NAMALWA (cell line): Measurements from ENCODE around the gene IP6K3.
A peak's percentile ranks its signal among the peaks of the same experiment; 100 is the strongest.

Experiments
- DNase-seq: peaks from one replicate; pipeline ENCODE4 v3.0.0-alpha.2; 2015; ENCODE audit warnings: low spot score

The IP6K3 gene

GRCh38 chr6:33704215-33705066 is 42.3 kb downstream of the IP6K3 start:
- no peak for DNase-seq

DNA sequence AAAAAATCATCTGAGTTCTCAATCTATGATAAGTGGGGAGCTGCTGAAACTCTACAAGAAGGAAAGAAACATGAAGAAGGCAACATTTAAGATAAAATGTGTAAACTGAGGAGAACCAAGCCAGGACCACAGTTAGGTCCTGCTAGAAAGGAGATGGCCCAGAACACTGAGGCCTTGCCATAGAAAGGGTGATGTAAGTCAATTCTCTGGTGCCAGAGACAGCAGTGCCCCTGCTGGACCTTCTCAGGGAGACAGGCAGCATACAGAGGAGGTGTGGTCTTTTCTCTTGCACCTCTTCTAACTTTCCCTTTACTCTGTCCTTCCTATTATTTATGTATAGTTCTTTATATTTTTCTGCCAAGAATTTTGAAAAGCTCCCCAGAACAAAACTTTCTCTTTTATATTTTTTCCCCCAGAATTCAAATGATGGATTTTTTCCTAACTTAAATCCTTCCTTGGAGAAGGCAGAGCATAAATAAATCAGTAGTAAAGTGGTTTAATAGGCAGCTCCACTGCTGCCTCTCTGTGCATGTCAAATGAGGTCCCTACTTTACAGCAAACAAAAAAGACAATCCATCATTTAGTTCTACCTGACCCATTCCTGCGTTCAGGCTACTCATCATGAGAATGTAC is 44.2 kb downstream of the IP6K3 start:
- peak; percentile 70 for DNase-seq

DNA sequence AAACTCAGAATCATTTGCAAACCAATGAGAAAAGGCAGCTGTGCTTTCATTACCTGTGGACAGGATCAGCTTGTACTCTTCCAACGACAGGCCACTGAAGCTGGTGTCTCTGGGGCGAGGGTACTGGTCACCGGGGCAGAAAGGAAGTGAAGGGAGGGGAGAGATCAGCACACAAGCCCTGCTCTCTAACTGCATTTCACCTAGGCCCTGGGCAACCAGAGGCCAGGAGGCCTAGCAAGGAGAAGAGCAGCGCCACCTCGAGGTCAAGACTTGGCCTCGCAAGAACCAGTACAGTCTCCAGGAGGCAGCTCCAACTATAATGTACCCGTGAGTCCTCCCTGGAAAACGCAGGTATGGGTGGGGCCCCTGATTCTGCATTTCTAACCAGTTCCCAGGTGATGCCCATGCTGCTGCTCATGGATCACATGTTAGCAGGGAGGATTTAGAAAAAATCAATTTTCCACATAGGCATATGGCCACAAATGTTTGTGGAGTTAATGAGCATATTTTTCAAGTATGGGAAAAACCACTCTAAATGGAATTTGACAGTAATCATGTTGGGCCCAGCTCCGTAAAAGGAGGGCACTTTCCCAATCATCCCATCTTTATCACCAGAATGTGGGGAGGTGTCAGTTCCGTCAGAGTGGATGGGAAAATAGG is 46.2 kb downstream of the IP6K3 start:
- peak; percentile 89 for DNase-seq

DNA sequence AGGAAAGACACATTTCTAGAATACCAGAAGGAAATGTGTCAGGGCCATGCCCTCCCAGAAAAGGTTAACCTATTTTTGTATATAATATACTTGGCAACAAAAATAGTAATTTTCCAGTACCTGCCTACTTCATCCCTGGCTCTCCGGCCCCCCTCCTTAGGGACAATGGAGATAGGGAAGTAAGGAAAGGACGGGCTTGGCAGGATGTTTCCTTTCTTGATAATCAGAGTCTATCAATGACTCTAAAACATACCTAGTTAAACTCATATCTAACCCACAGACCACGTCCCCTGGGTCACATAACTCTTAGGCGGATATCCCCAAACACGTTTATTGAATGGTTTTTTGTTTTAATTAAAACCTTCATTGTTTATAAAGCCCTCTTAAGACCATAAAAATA is 47.0 kb downstream of the IP6K3 start:
- DNase-seq: no peak

DNA sequence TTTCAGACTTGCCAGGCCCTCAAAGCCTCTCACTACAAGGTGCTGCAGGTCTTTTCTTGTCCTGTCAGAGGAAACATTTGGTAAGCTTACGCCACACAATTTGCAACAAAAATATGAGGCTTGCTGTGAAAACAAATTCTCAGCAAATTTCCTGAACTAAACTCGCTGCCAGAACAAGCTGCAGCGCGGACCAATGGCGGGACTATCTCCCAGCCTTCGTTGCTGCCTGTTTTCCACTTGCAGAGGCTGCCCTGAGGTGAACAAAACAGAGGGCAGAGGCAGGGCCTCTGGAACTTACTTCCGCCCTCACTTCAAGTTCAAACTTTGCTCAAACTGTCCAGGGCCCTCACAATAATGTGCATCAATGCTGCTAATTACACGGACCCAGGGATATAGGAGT is 47.6 kb downstream of the IP6K3 start:
- no peak for DNase-seq

DNA sequence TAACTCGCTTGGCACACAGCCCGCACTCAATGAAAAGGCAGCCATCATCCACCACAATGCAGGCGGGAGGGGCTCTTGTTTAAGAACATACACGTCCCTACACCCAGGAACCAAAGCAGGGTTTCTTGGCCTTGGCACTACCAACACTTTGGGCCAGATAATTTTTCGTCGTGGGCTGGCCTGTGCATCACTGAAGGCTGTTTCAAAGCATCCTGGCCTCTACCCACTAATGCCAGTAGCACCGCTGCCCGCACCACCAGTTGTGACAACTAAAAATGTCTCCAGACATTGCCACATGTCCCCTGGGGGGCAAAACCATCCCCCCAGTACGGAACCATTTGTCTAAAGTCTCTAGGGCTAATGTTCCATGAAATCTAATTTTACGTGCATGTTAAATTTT is 48.2 kb downstream of the IP6K3 start:
- no peak for DNase-seq

DNA sequence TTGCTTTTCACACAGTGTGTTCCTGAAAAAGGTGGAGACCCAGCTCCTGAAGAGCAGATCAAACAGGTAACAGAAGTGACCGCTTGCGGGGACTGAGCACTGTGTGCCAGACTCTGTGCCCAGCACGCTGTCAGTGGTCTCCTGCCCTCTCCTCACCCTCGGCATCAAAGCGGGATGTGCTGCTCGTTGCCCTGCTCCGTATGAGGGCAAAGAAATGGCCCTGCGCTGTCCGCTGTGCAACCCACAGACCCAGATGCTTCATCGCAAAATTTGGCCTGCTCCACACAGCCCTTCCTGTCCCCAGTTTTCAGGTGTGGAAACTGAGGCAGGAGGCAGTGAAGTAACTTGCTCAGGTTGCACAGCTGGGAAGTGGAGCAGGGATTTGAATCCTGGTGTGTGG is 48.9 kb downstream of the IP6K3 start:
- no peak for DNase-seq

GRCh38 chr6:33696548-33697518 is 49.9 kb downstream of the IP6K3 start:
- DNase-seq: peak; percentile 67

- DNase-seq: no peak
Measured at GRCh38 chr6:33696076-33696475, 50.6 kb downstream of the IP6K3 start.

DNA sequence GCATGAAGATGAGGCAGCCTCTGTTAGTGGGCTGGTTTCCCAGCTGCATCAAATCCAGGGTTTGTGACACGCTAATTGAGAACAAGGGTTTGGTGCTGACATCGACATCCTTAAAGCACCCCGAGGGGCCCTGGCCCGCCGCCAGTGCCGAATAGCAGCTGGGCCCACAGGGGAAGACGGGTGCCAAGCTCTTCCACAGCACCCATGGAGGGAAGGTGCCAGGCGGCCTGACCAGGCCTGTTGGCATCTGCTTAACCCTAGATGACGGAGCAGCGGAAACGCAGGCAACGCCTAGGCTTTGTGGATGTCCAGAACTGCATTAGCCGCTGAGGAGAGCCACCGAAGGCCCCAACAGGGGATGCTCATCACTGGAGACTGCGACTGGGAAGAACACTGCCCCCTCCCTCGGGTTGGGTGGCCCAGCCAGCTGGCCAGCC is 51.2 kb downstream of the IP6K3 start:
- no peak for DNase-seq

DNA sequence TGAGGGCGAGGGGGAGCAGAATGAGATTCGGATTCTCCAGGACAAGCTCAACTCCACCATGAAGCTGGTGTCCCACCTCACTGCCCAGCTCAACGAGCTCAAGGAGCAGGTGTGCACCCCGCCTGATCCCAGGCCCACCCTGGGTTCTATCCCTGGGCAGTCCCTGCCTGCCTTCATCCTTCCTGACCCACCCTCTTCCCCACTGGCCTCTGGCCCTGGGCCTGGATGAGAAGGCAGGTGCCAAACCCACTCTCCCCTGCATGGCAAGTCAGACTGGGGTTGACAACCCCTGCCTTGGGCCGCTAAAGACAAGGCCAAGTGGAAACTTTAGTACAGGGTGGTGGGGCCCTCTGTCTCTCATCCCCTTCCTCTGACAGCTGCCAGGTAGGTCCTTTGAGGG is 51.7 kb downstream of the IP6K3 start:
- DNase-seq: no peak

GRCh38 chr6:33694401-33694931 is 52.2 kb downstream of the IP6K3 start:
- no peak for DNase-seq

GRCh38 chr6:33693186-33694105 is 53.3 kb downstream of the IP6K3 start:
- DNase-seq: no peak

GRCh38 chr6:33692760-33693158 is 53.9 kb downstream of the IP6K3 start:
- no peak for DNase-seq

DNA sequence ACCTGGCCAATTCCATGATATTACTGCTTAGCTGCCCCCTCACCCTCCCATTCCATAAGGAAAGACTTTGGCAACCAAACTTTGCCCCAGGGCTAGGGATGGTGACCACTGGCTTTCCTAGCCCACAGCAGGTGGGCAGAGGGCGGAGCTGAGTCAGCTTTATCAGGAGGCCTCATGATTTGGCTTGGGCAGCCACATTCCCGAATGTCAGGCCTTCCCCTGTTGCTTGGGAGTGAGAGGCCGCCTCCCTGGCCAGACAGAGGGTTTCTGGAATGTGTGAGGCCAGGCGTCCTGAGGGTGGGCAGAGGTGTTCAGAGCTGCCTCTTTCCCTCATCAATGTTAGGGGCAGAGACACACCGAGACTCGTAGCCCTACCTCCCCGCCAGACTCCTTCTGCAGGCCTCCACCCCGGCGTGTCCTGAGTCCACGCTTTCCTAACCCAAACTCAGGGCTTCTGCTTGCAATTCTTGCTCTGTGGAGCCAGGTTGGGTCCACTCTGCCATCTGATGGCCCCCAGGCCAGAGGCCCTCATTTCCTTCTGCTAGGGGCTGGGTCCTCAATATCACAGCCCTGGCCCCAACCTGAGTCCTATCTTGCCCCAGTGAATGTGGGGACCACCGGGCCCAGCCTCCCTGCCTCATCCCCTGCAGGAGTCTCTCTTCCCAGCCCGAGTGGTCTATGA is 54.5 kb downstream of the IP6K3 start:
- no peak for DNase-seq

- no peak for DNase-seq
Measured at GRCh38 chr6:33691456-33692077, 55.1 kb downstream of the IP6K3 start.

DNA sequence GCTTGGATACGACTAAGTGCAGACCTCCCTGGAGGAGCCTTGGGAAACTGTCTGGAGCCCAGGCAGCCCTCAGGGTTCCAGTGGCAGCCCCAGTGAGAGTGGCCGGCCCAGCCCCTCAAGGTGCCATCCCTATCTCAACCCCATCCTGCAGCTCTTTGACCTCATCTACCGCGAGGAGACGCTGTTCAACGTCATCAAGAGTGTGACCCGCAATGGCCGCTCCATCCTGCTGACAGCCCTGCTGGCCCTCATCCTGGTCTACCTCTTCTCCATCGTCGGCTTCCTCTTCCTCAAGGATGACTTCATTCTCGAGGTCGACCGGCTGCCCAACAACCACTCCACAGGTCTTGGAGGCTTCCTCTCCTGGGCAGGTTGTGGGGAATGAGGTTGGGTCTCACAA is 55.9 kb downstream of the IP6K3 start:
- no peak for DNase-seq

DNA sequence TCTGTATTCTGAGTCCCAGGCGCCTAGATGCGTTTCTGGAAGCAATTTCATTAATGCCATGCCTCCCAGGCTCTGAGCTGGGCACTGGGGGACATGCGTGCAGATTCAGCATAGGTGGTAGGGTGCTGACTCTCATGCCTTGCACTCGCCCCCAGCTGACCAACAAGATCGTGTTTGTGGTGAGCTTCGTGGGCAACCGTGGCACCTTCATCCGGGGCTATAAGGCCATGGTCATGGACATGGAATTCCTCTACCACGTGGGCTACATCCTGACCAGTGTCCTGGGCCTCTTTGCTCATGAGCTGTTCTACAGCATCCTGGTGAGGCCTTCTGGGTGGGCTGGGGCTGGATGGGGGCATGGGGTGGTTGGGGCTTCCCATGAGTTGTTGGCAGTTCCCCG is 56.8 kb downstream of the IP6K3 start:
- DNase-seq: no peak

GRCh38 chr6:33689148-33689494 is 57.6 kb downstream of the IP6K3 start:
- no peak for DNase-seq
